GM18511 (cell line): ENCODE measurements around the gene KDM1A.

Source experiments
- ATAC-seq: cut with Tn5 transposase; IDR thresholded peaks from one replicate; pipeline ENCODE4 v1.9.1; 2021; ENCODE audit warnings: mild to moderate bottlenecking, moderate library complexity; ENCODE audit not compliant: unreplicated experiment

Gene KDM1A

GRCh38 chr1:23103001-23103889 lies 84.0 kb downstream of the KDM1A start:
- no peak for ATAC-seq

GRCh38 chr1:23108918-23109533 lies 89.8 kb downstream of the KDM1A start:
- ATAC-seq = no peak

GRCh38 chr1:23110391-23110790 lies 91.1 kb downstream of the KDM1A start:
- ATAC-seq = no peak

- no peak for ATAC-seq
These were observed 92.6 kb downstream of the KDM1A start for GRCh38 chr1:23111600-23112535.

GRCh38 chr1:23114424-23115079 lies 95.3 kb downstream of the KDM1A start:
- no peak for ATAC-seq

- ATAC-seq = no peak
These were observed 97.1 kb downstream of the KDM1A start for GRCh38 chr1:23116216-23116836.

- ATAC-seq = no peak
These were observed 97.8 kb downstream of the KDM1A start for GRCh38 chr1:23116921-23117699.

- ATAC-seq = no peak
These were observed 99.1 kb downstream of the KDM1A start for GRCh38 chr1:23118407-23118806.

GRCh38 chr1:23118957-23119792 lies 99.9 kb downstream of the KDM1A start:
- no peak for ATAC-seq

GRCh38 chr1:23120383-23120782 lies 101.1 kb downstream of the KDM1A start:
- no peak for ATAC-seq

GRCh38 chr1:23122023-23122748 lies 102.9 kb downstream of the KDM1A start:
- ATAC-seq = no peak

- no peak for ATAC-seq
These were observed 103.5 kb downstream of the KDM1A start for GRCh38 chr1:23122796-23123195.

GRCh38 chr1:23123528-23123927 lies 104.3 kb downstream of the KDM1A start:
- no peak for ATAC-seq

- no peak for ATAC-seq
These were observed 105.2 kb downstream of the KDM1A start for GRCh38 chr1:23124259-23125026.

- ATAC-seq = no peak
These were observed 106.2 kb downstream of the KDM1A start for GRCh38 chr1:23125489-23125888.

- no peak for ATAC-seq
These were observed 106.9 kb downstream of the KDM1A start for GRCh38 chr1:23126200-23126599.

- ATAC-seq = no peak
These were observed 107.5 kb downstream of the KDM1A start for GRCh38 chr1:23126801-23127200.
